ENCODE data around the gene SBF2.

- no peak for TF ChIP-seq GATA3 (IDR thresholded peaks at IDR 0.05; ENCODE audit: low read depth, low read length)
- no peak for TF ChIP-seq GATA2 (IDR thresholded peaks at IDR 0.05; ENCODE audit: low read depth, low read length)
These were observed 30.5 kb upstream of the SBF2 start for GRCh38 chr11:10324474-10324873.

All from SH-SY5Y (cell line).